Right lobe of liver (tissue), 4 donors: Measurements from ENCODE around the gene ELOA.

Source experiments
- POLR2A ChIP-seq: fragments of 450-650 bp; IDR thresholded peaks from one replicate; pipeline ENCODE4 v1.6.1; 2017; ENCODE audit warnings: antibody characterized with exemption, mild to moderate bottlenecking
- TF ChIP-seq, protein P1 (sequence below), 4 donors: fragments of 200-600 bp in 3 of 4; fragments of 450-650 bp in 1 of 4; IDR thresholded peaks; one replicate each; pipeline versions ENCODE4 v1.5.1 to v1.8.0; 2016 to 2022; ENCODE audit warnings: antibody characterized with exemption in 4 of 4, mild to moderate bottlenecking in 2 of 4
- donor health status: DM: no; HTN: no; CAD: no.
- donor health status: DM: no; HTN: no; CAD: no.
- donor health status: DM: no; HTN: yes; CAD: no.

DNA sequence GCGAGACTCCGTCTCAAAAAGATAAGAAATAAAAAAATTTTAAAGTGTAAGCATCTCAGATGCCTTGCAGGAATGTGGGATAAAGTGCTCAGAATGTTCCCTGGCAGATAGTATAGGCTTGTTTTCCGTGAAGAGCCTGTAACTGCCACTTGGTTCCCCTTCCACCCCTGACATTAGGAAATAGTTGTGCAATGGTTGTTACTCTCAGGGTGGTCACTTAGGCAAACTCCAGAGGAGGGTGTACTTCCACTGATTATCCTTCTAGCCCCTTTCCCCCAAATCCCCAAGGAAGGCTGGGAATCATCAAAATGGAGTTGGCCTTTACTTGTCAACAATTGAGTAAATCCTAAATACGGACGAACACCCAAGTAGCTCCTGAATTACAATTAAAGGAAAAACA lies 41.3 kb upstream of the ELOA start:
- no peak for TF ChIP-seq POLR2A
- TF ChIP-seq, protein P1, sequence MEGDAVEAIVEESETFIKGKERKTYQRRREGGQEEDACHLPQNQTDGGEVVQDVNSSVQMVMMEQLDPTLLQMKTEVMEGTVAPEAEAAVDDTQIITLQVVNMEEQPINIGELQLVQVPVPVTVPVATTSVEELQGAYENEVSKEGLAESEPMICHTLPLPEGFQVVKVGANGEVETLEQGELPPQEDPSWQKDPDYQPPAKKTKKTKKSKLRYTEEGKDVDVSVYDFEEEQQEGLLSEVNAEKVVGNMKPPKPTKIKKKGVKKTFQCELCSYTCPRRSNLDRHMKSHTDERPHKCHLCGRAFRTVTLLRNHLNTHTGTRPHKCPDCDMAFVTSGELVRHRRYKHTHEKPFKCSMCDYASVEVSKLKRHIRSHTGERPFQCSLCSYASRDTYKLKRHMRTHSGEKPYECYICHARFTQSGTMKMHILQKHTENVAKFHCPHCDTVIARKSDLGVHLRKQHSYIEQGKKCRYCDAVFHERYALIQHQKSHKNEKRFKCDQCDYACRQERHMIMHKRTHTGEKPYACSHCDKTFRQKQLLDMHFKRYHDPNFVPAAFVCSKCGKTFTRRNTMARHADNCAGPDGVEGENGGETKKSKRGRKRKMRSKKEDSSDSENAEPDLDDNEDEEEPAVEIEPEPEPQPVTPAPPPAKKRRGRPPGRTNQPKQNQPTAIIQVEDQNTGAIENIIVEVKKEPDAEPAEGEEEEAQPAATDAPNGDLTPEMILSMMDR (IDR thresholded peaks at IDR 0.05), result no peak
